Measurements from ENCODE around the gene DNAH8. TPM values are rescaled to one million over a fixed set of nuclear protein-coding genes. Genes with fewer than 3 reads are reported as not detected.

Gene DNAH8
- total RNA-seq, 1 experiment from 2014 or later = not detected

DNA sequence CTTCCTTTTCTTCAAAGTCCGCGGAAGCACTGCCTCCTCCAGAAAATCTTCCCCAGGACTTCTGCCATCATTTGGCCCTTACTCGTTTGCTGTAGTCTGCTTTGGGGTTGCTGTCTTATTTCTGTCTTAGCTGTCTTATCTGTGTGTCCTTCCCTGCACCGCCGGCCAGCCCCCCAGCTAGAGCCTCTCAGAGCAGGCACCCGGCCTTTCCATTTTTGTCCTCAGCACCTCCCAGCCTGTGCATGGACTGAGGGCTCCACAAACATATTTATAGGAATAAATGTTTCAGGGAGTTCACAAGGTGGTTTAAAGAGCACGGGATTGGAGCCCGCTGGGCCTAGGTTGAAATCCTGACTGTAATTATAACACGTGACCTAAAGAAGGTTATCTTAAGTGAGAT is 341.6 kb downstream of the DNAH8 start:
- Histone ChIP-seq H3K4me1 (ENCODE audit: control insufficient read depth in 1 of 2, insufficient read depth in 2 of 2, low read length in 2 of 2) (no peaks in the 10 kb centered on the region), H2AFZ (ENCODE audit: low read depth, low read length, poor library complexity, severe bottlenecking) (no peak overlapping the region), H3K9me3 (ENCODE audit: control insufficient read depth in 1 of 2, insufficient read depth in 1 of 2, low read depth in 1 of 2, low read length in 2 of 2) (no peaks in the 10 kb centered on the region), H3K27ac (ENCODE audit: low read depth, low read length) (no peak overlapping the region), H3K9ac (ENCODE audit: low read length) (no peak overlapping the region), H4K20me1 (ENCODE audit: insufficient read depth) (no peaks in the 10 kb centered on the region), H3K27me3 (ENCODE audit: insufficient read depth, low read length) (peaks cover 27% of the 10 kb centered on the region), H3K4me3 (replicated peaks in 1 of 2; ENCODE audit: low read depth in 1 of 2, low read length in 2 of 2) (no peak overlapping the region), H3K79me2 (ENCODE audit: insufficient read depth, low read length) (no peaks in the 10 kb centered on the region), H3K9me2 (ENCODE audit: insufficient read depth) (no peaks in the 10 kb centered on the region), H3K36me3 (ENCODE audit: control insufficient read depth in 1 of 2, insufficient read depth in 2 of 2, low read length in 2 of 2) (no peaks in the 10 kb centered on the region), H3K4me2 (ENCODE audit: low read length) (no peak overlapping the region)
- no TSS peak for BruUV-seq (replicated peaks)
- intact Hi-C loops (cut with micrococcal nuclease) = no loop called here
- CTCF ChIA-PET = no interaction called here
- no peak for DNase-seq (ENCODE audit: low read depth, low spot score)
- no peak for TF ChIP-seq RAD21 (IDR thresholded peaks at IDR 0.05; ENCODE audit: low read depth)
- no peak for TF ChIP-seq SRF (IDR thresholded peaks at IDR 0.05; ENCODE audit: low read depth)
- TF ChIP-seq ZFX (IDR thresholded peaks at IDR 0.05) = no peak
- TF ChIP-seq YY1 (IDR thresholded peaks at IDR 0.05; ENCODE audit: extremely low read depth, insufficient replicate concordance, low read depth, low read length) = no peak
- TF ChIP-seq CBX3 (IDR thresholded peaks at IDR 0.05; ENCODE audit: low read depth) = no peak
- TF ChIP-seq EZH2phosphoT487 (IDR thresholded peaks at IDR 0.05; ENCODE audit: borderline replicate concordance) = no peak
- TF ChIP-seq EZH2 (IDR thresholded peaks at IDR 0.05) = no peak
- TF ChIP-seq, protein P1, sequence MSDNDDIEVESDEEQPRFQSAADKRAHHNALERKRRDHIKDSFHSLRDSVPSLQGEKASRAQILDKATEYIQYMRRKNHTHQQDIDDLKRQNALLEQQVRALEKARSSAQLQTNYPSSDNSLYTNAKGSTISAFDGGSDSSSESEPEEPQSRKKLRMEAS (IDR thresholded peaks at IDR 0.05) = no peak
- TF ChIP-seq EGR1 (IDR thresholded peaks at IDR 0.05; ENCODE audit: low read depth) = no peak
- no peak for TF ChIP-seq JUND (IDR thresholded peaks at IDR 0.05)
- TF ChIP-seq, protein P2, sequence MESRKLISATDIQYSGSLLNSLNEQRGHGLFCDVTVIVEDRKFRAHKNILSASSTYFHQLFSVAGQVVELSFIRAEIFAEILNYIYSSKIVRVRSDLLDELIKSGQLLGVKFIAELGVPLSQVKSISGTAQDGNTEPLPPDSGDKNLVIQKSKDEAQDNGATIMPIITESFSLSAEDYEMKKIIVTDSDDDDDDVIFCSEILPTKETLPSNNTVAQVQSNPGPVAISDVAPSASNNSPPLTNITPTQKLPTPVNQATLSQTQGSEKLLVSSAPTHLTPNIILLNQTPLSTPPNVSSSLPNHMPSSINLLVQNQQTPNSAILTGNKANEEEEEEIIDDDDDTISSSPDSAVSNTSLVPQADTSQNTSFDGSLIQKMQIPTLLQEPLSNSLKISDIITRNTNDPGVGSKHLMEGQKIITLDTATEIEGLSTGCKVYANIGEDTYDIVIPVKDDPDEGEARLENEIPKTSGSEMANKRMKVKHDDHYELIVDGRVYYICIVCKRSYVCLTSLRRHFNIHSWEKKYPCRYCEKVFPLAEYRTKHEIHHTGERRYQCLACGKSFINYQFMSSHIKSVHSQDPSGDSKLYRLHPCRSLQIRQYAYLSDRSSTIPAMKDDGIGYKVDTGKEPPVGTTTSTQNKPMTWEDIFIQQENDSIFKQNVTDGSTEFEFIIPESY (IDR thresholded peaks at IDR 0.05; ENCODE audit: extremely low read depth, insufficient replicate concordance, low read length) = no peak
- TF ChIP-seq CEBPB (IDR thresholded peaks at IDR 0.05; ENCODE audit: low read depth) = no peak
- no peak for TF ChIP-seq SP1 (IDR thresholded peaks at IDR 0.05; ENCODE audit: low read depth)
- TF ChIP-seq, protein P3, sequence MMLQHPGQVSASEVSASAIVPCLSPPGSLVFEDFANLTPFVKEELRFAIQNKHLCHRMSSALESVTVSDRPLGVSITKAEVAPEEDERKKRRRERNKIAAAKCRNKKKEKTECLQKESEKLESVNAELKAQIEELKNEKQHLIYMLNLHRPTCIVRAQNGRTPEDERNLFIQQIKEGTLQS (IDR thresholded peaks at IDR 0.05) = no peak
- TF ChIP-seq SIN3A (IDR thresholded peaks at IDR 0.05; ENCODE audit: low read depth) = no peak
- TF ChIP-seq POLR2AphosphoS5 (IDR thresholded peaks at IDR 0.05; ENCODE audit: low read depth, low read length) = no peak
- ATAC-seq = no peak
- POLR2A ChIA-PET = no interaction called here
- RAD21 ChIA-PET (ENCODE audit: low non-redundant PET in 1 of 2, low total read pairs in 2 of 2, uncharacterized antibody in 2 of 2, unreplicated experiment in 2 of 2) = no interaction called here
